HG02973 (cell line): ENCODE results near the gene SHC4.

ENCODE experiments used
- ATAC-seq: cut with Tn5 transposase; IDR thresholded peaks from one replicate; pipeline ENCODE4 v1.9.1; 2021; ENCODE audit warnings: moderate library complexity; ENCODE audit not compliant: unreplicated experiment

SHC4 gene

GRCh38 chr15:48888836-48889235, 74.9 kb downstream of the SHC4 start:
- ATAC-seq: no peak

- ATAC-seq: no peak
Observed at GRCh38 chr15:48888191-48888590, 75.5 kb downstream of the SHC4 start.

- no peak for ATAC-seq
Observed at GRCh38 chr15:48887144-48887543, 76.6 kb downstream of the SHC4 start.

GRCh38 chr15:48883699-48884098, 80.0 kb downstream of the SHC4 start:
- no peak for ATAC-seq

GRCh38 chr15:48880070-48880634, 83.6 kb downstream of the SHC4 start:
- ATAC-seq: no peak

- ATAC-seq: peak; percentile 89
Observed at GRCh38 chr15:48877630-48878595, 85.8 kb downstream of the SHC4 start, which contains the start of gene EID1. EID1 (plus strand) TSS chr15:48878134; CDS start chr15:48878177, 43 bp downstream.

GRCh38 chr15:48876057-48876456, 87.7 kb downstream of the SHC4 start:
- no peak for ATAC-seq

- ATAC-seq: no peak
Observed at GRCh38 chr15:48875241-48875960, 88.3 kb downstream of the SHC4 start.

GRCh38 chr15:48872632-48873031, 91.1 kb downstream of the SHC4 start:
- no peak for ATAC-seq

- ATAC-seq: no peak
Observed at GRCh38 chr15:48871542-48871941, 92.2 kb downstream of the SHC4 start.

GRCh38 chr15:48869966-48870365, 93.8 kb downstream of the SHC4 start:
- ATAC-seq: no peak

GRCh38 chr15:48868536-48868935, 95.2 kb downstream of the SHC4 start:
- no peak for ATAC-seq

GRCh38 chr15:48868023-48868422, 95.7 kb downstream of the SHC4 start:
- ATAC-seq: no peak

- no peak for ATAC-seq
Observed at GRCh38 chr15:48866141-48866563, 97.6 kb downstream of the SHC4 start.

GRCh38 chr15:48865370-48866079, 98.2 kb downstream of the SHC4 start:
- no peak for ATAC-seq

GRCh38 chr15:48862705-48863104, 101.0 kb downstream of the SHC4 start:
- no peak for ATAC-seq

- ATAC-seq: no peak
Observed at GRCh38 chr15:48861813-48862431, 101.8 kb downstream of the SHC4 start.

- no peak for ATAC-seq
Observed at GRCh38 chr15:48859426-48859825, 104.3 kb downstream of the SHC4 start.

- ATAC-seq: no peak
Observed at GRCh38 chr15:48858401-48858800, 105.3 kb downstream of the SHC4 start.

GRCh38 chr15:48856942-48857341, 106.8 kb downstream of the SHC4 start:
- ATAC-seq: no peak
